Measurements from ENCODE around the gene SLC9B1. TPM values are rescaled to one million over a fixed set of nuclear protein-coding genes. Genes with fewer than 3 reads are reported as not detected.

SLC9B1 gene
- total and polyA plus RNA-seq, 2 of the 13 experiments (the other 11 are each of a cell fraction or from before 2014, with no cell fraction given) = 0.17 to 0.20 TPM

DNA sequence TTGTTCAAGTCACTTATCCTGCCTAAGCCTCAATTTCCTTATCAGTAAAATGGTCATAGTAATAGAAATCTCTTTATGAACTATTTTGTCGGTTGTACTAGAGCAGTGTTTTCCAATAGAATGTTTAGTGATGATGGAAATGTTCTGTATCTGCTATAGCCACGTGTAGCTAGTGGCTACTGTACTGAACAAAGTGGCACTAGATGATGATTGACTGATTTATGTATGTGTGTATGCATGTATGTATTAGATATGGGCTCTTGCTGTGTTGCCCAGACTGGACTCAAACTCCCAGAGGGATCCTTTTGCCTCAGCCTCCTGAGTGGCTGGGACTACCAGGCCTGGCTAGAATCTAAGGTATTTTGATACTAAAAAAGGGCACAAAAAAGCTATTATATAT is 24.7 kb upstream of the SLC9B1 start:
- POLR2A ChIA-PET = no interaction called here
- in situ Hi-C loops (cut with HindIII; ENCODE audit: extremely low pct_ligation_motif_present, low pct_unique_long_range_greater_than_20kb) = loop anchor here (5.0 kb wide), 1 partner anchor 43 kb away; no protein-coding TSS in a partner anchor
- H3K4me2 ChIP-seq (ENCODE audit: low read depth, low read length) = no peak overlapping the region
- no peak overlapping the region for H2AFZ ChIP-seq (ENCODE audit: low read length)
- DNase-seq (ENCODE audit: low spot score) (no peak), FAIRE-seq (no peak), ATAC-seq (no peak)
- no peak overlapping the region for H3K4me3 ChIP-seq (replicated peaks in 1 of 3; ENCODE audit: insufficient read depth in 1 of 3, low read depth in 2 of 3, low read length in 3 of 3)
- TF ChIP-seq MTA3 (CRISPR knock-in tag; IDR thresholded peaks at IDR 0.05) = no peak
- TF ChIP-seq ZNF317 (CRISPR knock-in tag; IDR thresholded peaks at IDR 0.05) = no peak
- no peak for TF ChIP-seq TOPORS (CRISPR knock-in tag; IDR thresholded peaks at IDR 0.05)
- TF ChIP-seq ZNF549 (CRISPR knock-in tag; IDR thresholded peaks at IDR 0.05) = no peak
- TF ChIP-seq ZNF790 (CRISPR knock-in tag; IDR thresholded peaks at IDR 0.05; ENCODE audit: borderline replicate concordance) = no peak
- TF ChIP-seq KMT2A (CRISPR knock-in tag; IDR thresholded peaks at IDR 0.05) = no peak
- TF ChIP-seq CEBPB (IDR thresholded peaks at IDR 0.05; ENCODE audit: borderline replicate concordance, low read depth, low read length) = no peak
- TF ChIP-seq, protein P1, sequence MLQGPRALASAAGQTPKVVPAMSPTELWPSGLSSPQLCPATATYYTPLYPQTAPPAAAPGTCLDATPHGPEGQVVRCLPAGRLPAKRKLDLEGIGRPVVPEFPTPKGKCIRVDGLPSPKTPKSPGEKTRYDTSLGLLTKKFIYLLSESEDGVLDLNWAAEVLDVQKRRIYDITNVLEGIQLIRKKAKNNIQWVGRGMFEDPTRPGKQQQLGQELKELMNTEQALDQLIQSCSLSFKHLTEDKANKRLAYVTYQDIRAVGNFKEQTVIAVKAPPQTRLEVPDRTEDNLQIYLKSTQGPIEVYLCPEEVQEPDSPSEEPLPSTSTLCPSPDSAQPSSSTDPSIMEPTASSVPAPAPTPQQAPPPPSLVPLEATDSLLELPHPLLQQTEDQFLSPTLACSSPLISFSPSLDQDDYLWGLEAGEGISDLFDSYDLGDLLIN (CRISPR knock-in tag; IDR thresholded peaks at IDR 0.05; ENCODE audit: borderline replicate concordance) = no peak
- no peak for TF ChIP-seq ZNF230 (CRISPR knock-in tag; IDR thresholded peaks at IDR 0.05)
- TF ChIP-seq CREM (IDR thresholded peaks at IDR 0.05) = no peak
- no peak for TF ChIP-seq CREM (CRISPR knock-in tag; IDR thresholded peaks at IDR 0.05)
- TF ChIP-seq, protein P2, sequence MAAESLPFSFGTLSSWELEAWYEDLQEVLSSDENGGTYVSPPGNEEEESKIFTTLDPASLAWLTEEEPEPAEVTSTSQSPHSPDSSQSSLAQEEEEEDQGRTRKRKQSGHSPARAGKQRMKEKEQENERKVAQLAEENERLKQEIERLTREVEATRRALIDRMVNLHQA (CRISPR knock-in tag; IDR thresholded peaks at IDR 0.05) = no peak
- no peak for TF ChIP-seq FOXK2 (IDR thresholded peaks at IDR 0.05)
- no peak for TF ChIP-seq KLF6 (CRISPR knock-in tag; IDR thresholded peaks at IDR 0.05)
- TF ChIP-seq SMAD9 (CRISPR knock-in tag; IDR thresholded peaks at IDR 0.05) = no peak
- no peak for TF ChIP-seq ZIK1 (CRISPR knock-in tag; IDR thresholded peaks at IDR 0.05; ENCODE audit: borderline replicate concordance, low read depth)
- no peak for TF ChIP-seq ZNF841 (CRISPR knock-in tag; IDR thresholded peaks at IDR 0.05; ENCODE audit: borderline replicate concordance)
- no peak for TF ChIP-seq ZNF644 (CRISPR knock-in tag; IDR thresholded peaks at IDR 0.05; ENCODE audit: low read depth)
- no peak for TF ChIP-seq TEAD2 (CRISPR knock-in tag; IDR thresholded peaks at IDR 0.05)
- TF ChIP-seq ZFX (CRISPR knock-in tag; IDR thresholded peaks at IDR 0.05; ENCODE audit: low read depth) = no peak
- no peaks in the 10 kb centered on the region for H4K20me1 ChIP-seq (ENCODE audit: insufficient read depth, low read length)
- CTCF ChIA-PET (ENCODE audit: low intra/inter-chr PET ratio, low total read pairs) = no interaction called here
- H3K27ac ChIP-seq (ENCODE audit: extremely low read length, insufficient read depth, low read length) = no peak overlapping the region
- H3K79me2 ChIP-seq (ENCODE audit: insufficient read depth, low read length) = no peaks in the 10 kb centered on the region
- H3K36me3 ChIP-seq (replicated peaks in 1 of 2; ENCODE audit: control insufficient read depth in 1 of 2, insufficient read depth in 2 of 2, low read length in 2 of 2) = peaks cover 7 to 47% of the 10 kb centered on the region in 2 experiments
- H3K9ac ChIP-seq (ENCODE audit: insufficient read depth, low read depth, low read length) = no peak overlapping the region
- peaks cover 9% of the 10 kb centered on the region for H3K4me1 ChIP-seq (ENCODE audit: insufficient read depth, low read length)
- no TSS peak for BruUV-seq (replicated peaks)
- H3K9me3 ChIP-seq (ENCODE audit: low read length) = no peaks in the 10 kb centered on the region
- intact Hi-C loops (cut with micrococcal nuclease; ENCODE audit: unreplicated experiment) = no loop called here
- no peaks in the 10 kb centered on the region for H3K27me3 ChIP-seq (ENCODE audit: control insufficient read depth in 1 of 2, insufficient read depth in 2 of 2, low read length in 2 of 2)
- 92% methylated on average over 2 of the region's 2 CpGs for WGBS (ENCODE audit: low lambda C conversion rate)
